ENCODE measurements around the gene GPRIN3.

DNA sequence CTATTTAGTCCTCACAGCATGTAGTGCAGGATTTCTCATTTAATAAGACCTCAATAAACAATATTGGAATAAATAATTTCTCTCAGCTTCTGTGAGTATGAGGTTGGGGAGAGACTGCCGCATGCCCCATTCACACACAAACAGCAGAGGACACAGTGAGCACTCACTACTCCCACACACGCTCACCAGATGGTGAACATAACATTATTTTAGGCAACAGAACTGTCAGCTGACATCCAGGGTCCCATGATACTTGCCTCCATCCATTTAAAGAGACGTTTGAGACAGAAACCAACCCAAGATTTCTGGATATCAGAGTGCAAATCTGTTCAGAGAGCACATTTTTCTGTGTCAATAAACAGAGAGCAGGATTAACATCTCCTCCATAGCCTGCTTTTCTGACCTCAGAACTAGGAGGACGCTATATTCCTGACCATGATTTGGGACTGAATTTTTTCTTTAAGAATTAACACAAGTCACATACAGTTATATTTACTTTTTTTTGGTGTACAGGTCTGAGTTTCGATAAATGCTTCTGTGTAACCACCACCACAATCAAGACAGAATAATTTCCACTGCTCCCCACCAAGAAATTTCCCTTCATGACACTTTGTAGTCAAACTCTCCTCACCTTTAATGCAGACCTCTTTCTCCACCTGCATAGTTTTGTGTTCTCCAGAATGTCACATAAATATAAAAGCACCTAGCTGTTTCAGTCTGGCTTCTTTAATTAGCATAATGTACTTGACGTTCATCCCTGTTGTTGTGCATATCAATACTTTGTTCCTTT lies 16.7 kb downstream of the GPRIN3 start:
- TF ChIP-seq ZNF274 (IDR thresholded peaks at IDR 0.05; ENCODE audit: low read depth, low read length) (no peak), SUZ12 (IDR thresholded peaks at IDR 0.05; ENCODE audit: extremely low read depth, insufficient read depth, insufficient read length) (no peak)
